HCT116 (cell line): Measurements from ENCODE around the gene OAS2.

Experiments
- CEBPB ChIP-seq: IDR thresholded peaks from 2 replicates; pipeline ENCODE4 v1.6.1; 2012; ENCODE audit warnings: low read depth
- CTCF ChIP-seq, 3 experiments: fragments of 200-600 bp in 1 of 3; sonication (generic) in 1 of 3; IDR thresholded peaks in 2 of 3; conservative IDR thresholded peaks in 1 of 3; 2 replicates each; pipeline ENCODE4 v1.5.1; 2012 to 2017; ENCODE audit warnings: low read depth in 2 of 3, low read length in 2 of 3, antibody characterized with exemption in 1 of 3, borderline replicate concordance in 1 of 3, control low read depth in 1 of 3, mild to moderate bottlenecking in 1 of 3, mixed read lengths in 1 of 3, mixed run types in 1 of 3, moderate library complexity in 1 of 3; ENCODE audit not compliant: insufficient read depth in 1 of 3
- EZH2 ChIP-seq: fragments of 200-600 bp; sonication (generic); IDR thresholded peaks from 2 replicates; pipeline ENCODE4 v1.6.1; 2017; ENCODE audit warnings: antibody characterized with exemption, mixed run types
- EZH2phosphoT487 ChIP-seq: fragments of 200-600 bp; IDR thresholded peaks from 2 replicates; pipeline ENCODE4 v1.6.1; 2018; ENCODE audit warnings: antibody characterized with exemption, borderline replicate concordance
- MAX ChIP-seq: IDR thresholded peaks from 2 replicates; pipeline ENCODE4 v1.6.1; 2012
- POLR2A ChIP-seq: IDR thresholded peaks from 2 replicates; pipeline ENCODE4 v1.7.0; 2011; ENCODE audit warnings: borderline replicate concordance; ENCODE audit not compliant: insufficient read depth, insufficient read length; ENCODE audit errors: extremely low read depth
- POLR2AphosphoS5 ChIP-seq: IDR thresholded peaks from 2 replicates; pipeline ENCODE4 v1.6.1; 2011; ENCODE audit warnings: mild to moderate bottlenecking, low read depth, low read length, moderate library complexity
- RAD21 ChIP-seq: IDR thresholded peaks from 2 replicates; pipeline ENCODE4 v1.6.1; 2012; ENCODE audit warnings: low read depth, mild to moderate bottlenecking
- SIN3A ChIP-seq: IDR thresholded peaks from 2 replicates; pipeline ENCODE4 v1.6.1; 2012; ENCODE audit warnings: low read depth
- SP1 ChIP-seq: IDR thresholded peaks from 2 replicates; pipeline ENCODE4 v1.6.1; 2012; ENCODE audit warnings: low read depth
- SRF ChIP-seq: IDR thresholded peaks from 2 replicates; pipeline ENCODE4 v1.6.1; 2012; ENCODE audit warnings: low read depth
- TCF7L2 ChIP-seq: IDR thresholded peaks from 2 replicates; pipeline ENCODE4 v1.7.0; 2011; ENCODE audit warnings: borderline replicate concordance, inconsistent platforms; ENCODE audit not compliant: insufficient read depth, insufficient read length; ENCODE audit errors: extremely low read depth
- ZNF274 ChIP-seq: fragments of 200-500 bp; sonication (Bioruptor generic); IDR thresholded peaks from 2 replicates; pipeline ENCODE4 v1.6.1; 2014; ENCODE audit warnings: mild to moderate bottlenecking, low read depth, low read length, inconsistent platforms

- no peak for TF ChIP-seq POLR2A
- TF ChIP-seq EZH2phosphoT487: no peak
- no peak for TF ChIP-seq MAX
- no peak for TF ChIP-seq POLR2AphosphoS5
- TF ChIP-seq CTCF (IDR thresholded peaks at IDR 0.05 in 2 of 3, conservative IDR thresholded peaks at IDR 0.05 in 1 of 3; ENCODE audit: borderline replicate concordance in 1 of 3, insufficient read depth in 1 of 3, low read depth in 2 of 3, low read length in 2 of 3): no peak
- no peak for TF ChIP-seq TCF7L2
- TF ChIP-seq EZH2: no peak
- no peak for TF ChIP-seq ZNF274
- TF ChIP-seq CEBPB: no peak
- no peak for TF ChIP-seq SP1
- no peak for TF ChIP-seq SIN3A
- no peak for TF ChIP-seq SRF
- TF ChIP-seq RAD21: no peak
These were observed 15.8 kb upstream of the OAS2 start for GRCh38 chr12:112962561-112962960.
